Mesodermal cell (in vitro differentiated cells): ENCODE measurements around the gene EPHX1.

ENCODE experiments used
- H3K27ac ChIP-seq: 2 replicates; pipeline ENCODE4 v1.7.0; 2013; ENCODE audit warnings: mild to moderate bottlenecking, low read depth, low read length, moderate library complexity; ENCODE audit not compliant: severe bottlenecking
- H3K36me3 ChIP-seq: 2 replicates; pipeline ENCODE4 v1.7.1; 2013; ENCODE audit warnings: mild to moderate bottlenecking, low read length, moderate library complexity; ENCODE audit not compliant: control insufficient read depth, insufficient read depth
- H3K4me1 ChIP-seq: one replicate; pipeline ENCODE4 v1.7.1; 2013; ENCODE audit warnings: mild to moderate bottlenecking, low read length; ENCODE audit not compliant: insufficient read depth, control insufficient read depth, poor library complexity, severe bottlenecking
- H3K4me3 ChIP-seq: 2 replicates; pipeline ENCODE4 v1.7.0; 2013; ENCODE audit warnings: low read length, control low read depth, mild to moderate bottlenecking; ENCODE audit not compliant: insufficient read depth, poor library complexity, severe bottlenecking; ENCODE audit errors: extremely low read depth
- H3K9me3 ChIP-seq: 2 replicates; pipeline ENCODE4 v1.7.1; 2013; ENCODE audit warnings: mild to moderate bottlenecking, low read length, moderate library complexity; ENCODE audit not compliant: control insufficient read depth
- WGBS, 2 experiments: methylation state at CpG; one replicate each; pipeline ENCODE4 v1.1.5; 2013; ENCODE audit warnings: missing lambda C conversion rate in 2 of 2; ENCODE audit not compliant: insufficient coverage in 2 of 2; 5-methylcytosine and 5-hydroxymethylcytosine counted together

EPHX1 gene

GRCh38 chr1:225876900-225877510, 67.1 kb downstream of the EPHX1 start:
- Histone ChIP-seq H3K36me3 (peaks cover 30% of the 10 kb centered on the region), H3K27ac (no peak overlapping the region), H3K4me3 (no peak overlapping the region), H3K4me1 (peaks cover 9% of the 10 kb centered on the region), H3K9me3 (no peaks in the 10 kb centered on the region)
- 86 to 93% methylated on average over 12 of the region's 12 CpGs for WGBS, 2 experiments

GRCh38 chr1:225877580-225877979, 67.7 kb downstream of the EPHX1 start:
- peaks cover 9% of the 10 kb centered on the region for H3K4me1 ChIP-seq
- H3K36me3 ChIP-seq, result peaks cover 30% of the 10 kb centered on the region
- no peak overlapping the region for H3K4me3 ChIP-seq
- H3K9me3 ChIP-seq, result no peaks in the 10 kb centered on the region
- H3K27ac ChIP-seq, result no peak overlapping the region
- 73 to 77% methylated on average over 10 of the region's 10 CpGs for WGBS, 2 experiments

GRCh38 chr1:225878282-225878681, 68.4 kb downstream of the EPHX1 start:
- Histone ChIP-seq H3K36me3 (peaks cover 28% of the 10 kb centered on the region), H3K4me1 (peaks cover 9% of the 10 kb centered on the region)

DNA sequence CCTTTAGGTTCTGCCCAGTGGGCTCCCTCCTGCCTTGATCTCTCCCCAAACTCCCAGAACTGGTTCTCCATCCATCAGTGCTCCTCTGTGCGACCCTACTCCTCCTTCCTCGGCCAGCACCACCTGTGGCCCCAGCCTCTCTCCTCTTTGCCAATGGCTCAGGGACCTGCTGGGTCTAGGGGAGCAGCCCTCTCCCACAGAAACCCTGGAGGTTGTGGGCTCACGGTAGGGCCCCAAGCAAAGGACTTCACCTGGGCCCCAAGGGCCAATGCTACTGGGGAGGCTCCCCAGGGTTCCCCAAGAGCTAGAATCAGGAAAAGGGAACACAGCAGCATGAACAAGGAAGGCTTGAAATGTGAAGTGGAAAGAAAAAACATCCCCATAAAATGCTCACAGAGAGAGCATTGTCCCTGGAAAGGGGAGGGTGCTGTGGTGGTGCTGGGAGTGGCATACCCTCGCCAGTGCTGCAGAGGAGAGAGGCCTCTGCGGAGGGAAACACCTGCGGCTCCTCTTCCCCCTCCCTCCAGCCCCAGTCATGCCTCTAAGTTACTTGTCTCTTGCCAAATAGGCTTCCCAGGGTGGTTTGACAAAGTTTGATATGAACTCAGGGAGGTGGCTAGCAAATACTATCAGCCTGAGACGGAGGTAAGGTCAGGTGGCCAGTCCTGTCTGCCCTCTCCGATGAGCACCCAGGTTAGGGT, 69.7 kb downstream of the EPHX1 start:
- Histone ChIP-seq H3K4me1 (peaks cover 9% of the 10 kb centered on the region), H3K9me3 (no peaks in the 10 kb centered on the region), H3K4me3 (no peak overlapping the region), H3K27ac (no peak overlapping the region), H3K36me3 (peaks cover 19% of the 10 kb centered on the region)
- 66 to 89% methylated on average over 3 of the region's 8 CpGs for whole genome bisulfite sequencing, 2 experiments

More at GRCh38 chr1:225878282-225878681, 68.4 kb downstream of the EPHX1 start:
- no peak overlapping the region for H3K27ac ChIP-seq
- no peaks in the 10 kb centered on the region for H3K9me3 ChIP-seq
- 50 to 83% methylated on average over 2 of the region's 4 CpGs for WGBS, 2 experiments
- H3K4me3 ChIP-seq, result no peak overlapping the region

GRCh38 chr1:225880222-225880588, 70.3 kb downstream of the EPHX1 start:
- Histone ChIP-seq H3K9me3 (no peaks in the 10 kb centered on the region), H3K27ac (no peak overlapping the region), H3K36me3 (peaks cover 17% of the 10 kb centered on the region), H3K4me1 (peaks cover 9% of the 10 kb centered on the region), H3K4me3 (no peak overlapping the region)
- WGBS, 2 experiments, result 75 to 86% methylated on average over 1 to 2 of the region's 2 CpGs

- Histone ChIP-seq H3K9me3 (no peaks in the 10 kb centered on the region), H3K36me3 (peaks cover 13% of the 10 kb centered on the region), H3K4me3 (no peak overlapping the region), H3K27ac (no peak overlapping the region), H3K4me1 (peaks cover 9% of the 10 kb centered on the region)
- WGBS, 2 experiments, result 78 to 93% methylated on average over 3 to 5 of the region's 5 CpGs
Observed at GRCh38 chr1:225880636-225881035, 70.7 kb downstream of the EPHX1 start.

GRCh38 chr1:225881081-225881958, 71.4 kb downstream of the EPHX1 start:
- 16 to 21% methylated on average over 16 to 17 of the region's 25 CpGs for WGBS, 2 experiments
- no peaks in the 10 kb centered on the region for H3K9me3 ChIP-seq
- H3K4me1 ChIP-seq, result peaks cover 9% of the 10 kb centered on the region
- peaks cover 10% of the 10 kb centered on the region for H3K36me3 ChIP-seq
- H3K4me3 ChIP-seq, result peak overlapping the region; percentile 62
- H3K27ac ChIP-seq, result no peak overlapping the region

DNA sequence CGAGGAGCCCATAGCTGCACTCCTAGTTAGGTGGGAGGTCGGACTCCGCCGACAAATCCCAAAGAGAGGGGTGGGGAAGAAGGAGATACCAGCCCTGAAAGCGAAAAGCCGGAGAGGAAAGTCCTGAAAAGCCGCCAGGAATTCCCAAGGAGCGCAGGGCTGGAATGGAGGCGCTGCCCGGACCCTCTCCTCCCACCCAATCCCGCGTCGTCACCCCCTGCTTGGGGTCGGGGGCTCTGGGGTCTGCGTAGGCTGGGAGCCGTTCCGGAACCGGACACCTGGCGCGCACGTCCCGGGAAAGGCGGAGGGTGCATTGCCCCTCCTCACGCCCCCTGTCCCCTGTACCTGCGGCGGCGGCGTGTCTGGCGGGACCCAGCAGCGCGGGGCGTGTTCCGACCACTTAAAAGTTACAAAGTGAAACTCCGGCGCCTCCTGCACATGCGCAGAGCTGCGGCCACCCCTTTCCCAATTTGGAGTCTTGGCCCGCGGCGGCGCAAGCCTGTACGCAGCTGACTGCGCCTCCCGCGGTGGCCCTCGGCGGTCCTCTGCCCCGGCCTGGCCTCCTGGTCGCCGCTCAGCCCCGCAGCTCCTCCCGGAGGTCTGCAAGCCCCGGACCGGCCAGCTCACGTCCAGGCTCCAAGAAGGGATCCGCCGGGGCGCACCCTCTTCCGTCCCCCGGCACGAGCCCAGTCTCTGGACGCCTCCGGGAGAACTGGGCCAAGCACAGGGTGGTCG, 72.2 kb downstream of the EPHX1 start, which contains the start of gene TMEM63A:
Gene TMEM63A, minus strand, starts transcription at position 422 of the 735 bp plus-strand sequence. CDS start 4,800 bp downstream, outside the sequence.
- H3K4me1 ChIP-seq, result peaks cover 9% of the 10 kb centered on the region
- WGBS, 2 experiments, result 0% methylated on average over 62 of the region's 64 CpGs
- H3K9me3 ChIP-seq, result no peaks in the 10 kb centered on the region
- peak within 1 kb of the TSS; percentile 62 for H3K4me3 ChIP-seq
- peaks cover 2% of the 10 kb centered on the region for H3K36me3 ChIP-seq
- H3K27ac ChIP-seq, result no peak within 1 kb of the TSS

- Histone ChIP-seq H3K27ac (no peak overlapping the region), H3K9me3 (no peaks in the 10 kb centered on the region), H3K4me1 (peaks cover 9% of the 10 kb centered on the region), H3K4me3 (peak overlapping the region; percentile 62), H3K36me3 (no peaks in the 10 kb centered on the region)
- 11 to 25% methylated on average over 33 to 62 of the region's 63 CpGs for WGBS, 2 experiments
Observed at GRCh38 chr1:225882694-225883615, 73.0 kb downstream of the EPHX1 start.
